ENCODE results near the gene IQGAP2.

The IQGAP2 gene

GRCh38 chr5:76714751-76715485, 311.8 kb downstream of the IQGAP2 start:
- H3K4me3 ChIP-seq (ENCODE audit: low read depth, low read length), result peak overlapping the region; percentile 98
- no peaks in the 10 kb centered on the region for H3K36me3 ChIP-seq (replicated peaks)
- no peaks in the 10 kb centered on the region for H3K27me3 ChIP-seq (replicated peaks)
- no peak for TF ChIP-seq CTCF (IDR thresholded peaks at IDR 0.05; ENCODE audit: low read depth, low read length, missing control alignments)
- DNase-seq, result no peak
- in situ Hi-C loops (cut with HindIII; ENCODE audit: low pct_ligation_motif_present, low sequenced_read_pairs), result no loop called here
- H3K27ac ChIP-seq, result no peak overlapping the region

- in situ Hi-C loops (cut with HindIII; ENCODE audit: low pct_ligation_motif_present, low sequenced_read_pairs), result no loop called here
- TF ChIP-seq CTCF (IDR thresholded peaks at IDR 0.05; ENCODE audit: low read depth, low read length, missing control alignments), result no peak
- Histone ChIP-seq H3K4me3 (ENCODE audit: low read depth, low read length) (peak overlapping the region; percentile 98), H3K27ac (peak overlapping the region; percentile 87), H3K36me3 (replicated peaks) (no peaks in the 10 kb centered on the region), H3K27me3 (replicated peaks) (no peaks in the 10 kb centered on the region)
- no peak for DNase-seq
Measured at GRCh38 chr5:76715486-76715735, 312.3 kb downstream of the IQGAP2 start.

GRCh38 chr5:76715736-76716455, 312.8 kb downstream of the IQGAP2 start, which contains the start of gene F2R:
Gene F2R, plus strand, starts transcription at chr5:76716126. Its CDS starts 182 bp downstream, at chr5:76716308.
- TF ChIP-seq CTCF (IDR thresholded peaks at IDR 0.05; ENCODE audit: low read depth, low read length, missing control alignments), result peak; percentile 36
- no peaks in the 10 kb centered on the region for H3K27me3 ChIP-seq (replicated peaks)
- DNase-seq, result peak; percentile 71
- peak within 1 kb of the TSS; percentile 98 for H3K4me3 ChIP-seq (ENCODE audit: low read depth, low read length)
- in situ Hi-C loops (cut with HindIII; ENCODE audit: low pct_ligation_motif_present, low sequenced_read_pairs), result no loop called here
- H3K36me3 ChIP-seq (replicated peaks), result no peaks in the 10 kb centered on the region
- peak within 1 kb of the TSS; percentile 87 for H3K27ac ChIP-seq

GRCh38 chr5:76716456-76717157, 313.5 kb downstream of the IQGAP2 start:
- Histone ChIP-seq H3K4me3 (ENCODE audit: low read depth, low read length) (peak overlapping the region; percentile 98), H3K36me3 (replicated peaks) (no peaks in the 10 kb centered on the region), H3K27me3 (replicated peaks) (no peaks in the 10 kb centered on the region), H3K27ac (peak overlapping the region; percentile 87)
- DNase-seq, result peak; percentile 38
- TF ChIP-seq CTCF (IDR thresholded peaks at IDR 0.05; ENCODE audit: low read depth, low read length, missing control alignments), result peak; percentile 1
- in situ Hi-C loops (cut with HindIII; ENCODE audit: low pct_ligation_motif_present, low sequenced_read_pairs), result no loop called here

- H3K27ac ChIP-seq, result peak overlapping the region; percentile 87
Measured at GRCh38 chr5:76717222-76718083, 314.4 kb downstream of the IQGAP2 start.

More at GRCh38 chr5:76717222-76718083, 314.4 kb downstream of the IQGAP2 start:
- Histone ChIP-seq H3K4me3 (ENCODE audit: low read depth, low read length) (peak overlapping the region; percentile 98), H3K27me3 (replicated peaks) (no peaks in the 10 kb centered on the region), H3K36me3 (replicated peaks) (no peaks in the 10 kb centered on the region)
- in situ Hi-C loops (cut with HindIII; ENCODE audit: low pct_ligation_motif_present, low sequenced_read_pairs), result no loop called here
- DNase-seq, result no peak
- TF ChIP-seq CTCF (IDR thresholded peaks at IDR 0.05; ENCODE audit: low read depth, low read length, missing control alignments), result no peak

All from brain microvascular endothelial cell (primary cell).